GM11168 (cell line): ENCODE data around the gene AGTPBP1.
"Not testable (repeated sequence)": the region's sequence is repeated elsewhere in the genome, so short reads cannot be mapped to it uniquely, and the experiment has no call there.

ENCODE experiments used
- in situ Hi-C: fragments of 300-500 bp; cut with MboI; formaldehyde crosslinking; loops from one replicate; pipeline ENCODE4 v1.12.0; 2022; ENCODE audit warnings: low sequenced_read_pairs; ENCODE audit not compliant: unreplicated experiment

The AGTPBP1 gene

DNA sequence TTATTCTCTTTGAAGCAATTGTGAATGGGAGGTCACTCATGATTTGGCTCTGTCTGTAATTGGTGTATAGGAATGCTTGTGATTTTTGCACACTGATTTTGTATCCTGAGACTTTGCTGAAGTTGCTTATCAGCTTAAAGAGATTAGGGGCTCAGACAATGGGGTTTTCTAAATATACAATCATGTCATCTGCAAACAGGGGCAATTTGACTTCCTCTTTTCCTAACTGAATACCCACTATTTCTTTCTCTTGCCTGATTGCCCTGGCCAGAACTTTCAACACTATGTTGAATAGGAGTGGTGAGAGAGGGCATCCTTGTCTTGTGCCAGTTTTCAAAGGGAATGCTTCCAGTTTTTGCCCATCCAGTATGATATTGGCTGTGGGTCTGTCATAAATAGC lies 22.3 kb downstream of the AGTPBP1 start:
- in situ Hi-C loops: not testable (repeated sequence)

GRCh38 chr9:85717818-85718217 lies 23.9 kb downstream of the AGTPBP1 start:
- in situ Hi-C loops: not testable (repeated sequence)

GRCh38 chr9:85717220-85717619 lies 24.5 kb downstream of the AGTPBP1 start:
- in situ Hi-C loops: no loop called here

DNA sequence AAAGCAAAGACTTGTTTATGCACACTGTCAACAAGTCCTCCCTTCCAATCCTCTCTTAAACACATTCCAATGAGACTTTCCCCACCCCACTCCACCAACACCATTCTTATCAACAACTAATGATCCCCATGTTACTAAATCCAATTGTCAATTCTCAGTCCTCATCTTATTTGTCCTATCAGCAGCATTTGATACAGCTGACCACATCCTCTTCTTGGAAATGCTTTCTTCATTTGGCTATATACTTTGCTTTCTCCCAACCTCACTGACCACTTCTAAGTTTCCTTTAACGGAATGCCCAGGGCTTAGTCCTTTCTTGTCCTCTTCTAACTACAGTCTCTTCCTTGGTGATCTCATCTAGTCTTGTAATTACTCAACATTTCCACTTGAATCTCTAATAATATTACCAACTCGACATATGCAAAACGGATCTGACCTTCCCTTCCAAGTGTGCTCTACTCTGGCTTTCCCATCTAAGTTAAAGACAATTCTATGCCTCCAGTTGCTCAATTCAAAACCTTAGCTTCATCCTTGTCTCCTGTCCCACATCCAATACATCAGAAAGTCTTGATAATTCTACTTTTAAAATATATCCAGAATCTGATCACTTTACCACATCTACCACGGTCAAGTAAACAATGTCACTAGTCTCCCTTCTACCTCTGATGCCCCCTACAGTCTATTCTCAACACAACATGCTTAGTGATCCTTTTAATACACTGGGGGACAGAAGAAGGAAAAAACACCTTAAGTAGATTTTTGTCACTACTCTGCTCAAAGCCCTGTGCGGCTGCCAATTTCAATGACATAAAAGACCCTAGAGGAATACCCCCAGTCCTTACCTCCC lies 25.5 kb downstream of the AGTPBP1 start:
- in situ Hi-C loops: no loop called here

DNA sequence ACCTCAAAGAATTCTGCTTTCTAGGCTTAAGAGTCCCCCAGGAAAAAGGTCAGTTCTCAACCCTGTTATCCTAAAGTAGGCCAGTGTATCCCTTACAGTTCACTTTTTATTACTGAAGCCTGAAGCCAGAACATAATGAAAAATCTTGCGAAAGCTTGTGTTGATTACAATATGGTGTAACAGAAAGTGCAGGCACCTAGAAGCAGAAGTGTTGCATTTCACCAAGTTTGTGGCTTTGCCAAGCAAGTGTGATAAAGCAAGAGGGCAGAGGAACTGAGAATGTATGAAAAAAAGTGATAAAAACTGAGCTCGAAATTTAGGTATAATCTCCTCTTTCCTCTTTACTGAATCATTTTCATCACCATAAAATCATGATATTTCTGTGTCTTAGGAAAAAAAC lies 26.2 kb downstream of the AGTPBP1 start:
- in situ Hi-C loops: no loop called here

DNA sequence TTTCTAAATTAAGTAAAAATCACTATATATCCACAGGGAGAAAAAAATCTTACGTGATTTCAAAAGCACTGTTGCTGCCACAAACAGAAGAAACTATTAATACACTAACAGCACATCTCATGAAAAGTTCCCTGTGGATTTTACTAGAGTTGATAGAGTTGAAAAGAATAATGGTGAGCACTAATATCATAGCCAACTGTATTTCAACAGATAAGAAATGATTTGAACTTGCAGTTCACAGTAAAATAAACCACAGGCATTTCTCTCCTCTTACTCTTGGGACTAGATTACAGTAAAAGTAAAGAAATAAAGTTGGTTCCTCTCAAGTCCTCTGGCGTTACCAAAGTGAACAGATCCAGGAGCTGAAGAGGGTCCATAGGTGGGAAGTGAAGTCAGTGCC lies 27.9 kb downstream of the AGTPBP1 start:
- in situ Hi-C loops: no loop called here

DNA sequence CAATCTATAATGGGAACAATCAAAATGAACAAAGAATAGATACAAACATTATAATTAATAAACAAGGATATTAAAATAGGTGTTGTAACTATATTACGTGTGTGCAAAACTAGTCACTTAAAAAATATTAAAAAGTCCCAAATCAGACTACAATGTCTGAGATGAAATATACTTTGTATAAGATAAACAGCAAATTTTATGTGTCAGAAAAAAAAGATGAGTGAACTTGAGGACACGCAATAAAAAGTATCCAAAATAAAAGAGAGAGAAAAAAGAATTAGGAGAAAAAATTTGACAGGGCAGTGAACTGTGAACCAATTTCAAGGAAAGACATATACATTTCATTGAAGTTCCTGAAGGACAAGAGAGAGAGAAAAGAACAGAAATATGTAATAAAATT lies 37.0 kb downstream of the AGTPBP1 start:
- in situ Hi-C loops: no loop called here

GRCh38 chr9:85703398-85703797 lies 38.4 kb downstream of the AGTPBP1 start:
- in situ Hi-C loops: no loop called here

GRCh38 chr9:85702726-85703289 lies 38.9 kb downstream of the AGTPBP1 start:
- in situ Hi-C loops: no loop called here

GRCh38 chr9:85702191-85702590 lies 39.6 kb downstream of the AGTPBP1 start:
- in situ Hi-C loops: no loop called here

DNA sequence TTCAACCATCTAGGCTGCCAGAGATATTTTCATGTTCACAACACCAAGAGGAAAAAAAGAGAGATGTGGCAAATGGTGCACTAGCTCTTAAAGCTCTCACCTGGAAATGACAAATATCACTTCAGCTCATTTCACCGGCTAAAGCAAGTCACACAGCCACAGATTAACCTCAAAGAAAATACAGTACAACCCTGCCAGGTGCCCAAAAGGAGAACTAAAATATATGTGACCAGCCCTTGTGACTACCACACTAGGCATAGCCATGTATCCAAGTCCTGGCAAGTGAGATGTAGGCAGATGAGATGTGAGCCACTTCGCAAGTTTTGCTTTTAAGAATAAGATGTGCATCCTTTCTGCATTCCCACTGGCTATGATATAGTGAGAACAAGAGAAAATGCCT lies 41.4 kb downstream of the AGTPBP1 start:
- in situ Hi-C loops: no loop called here

GRCh38 chr9:85688361-85688760 lies 53.4 kb downstream of the AGTPBP1 start:
- in situ Hi-C loops: no loop called here

DNA sequence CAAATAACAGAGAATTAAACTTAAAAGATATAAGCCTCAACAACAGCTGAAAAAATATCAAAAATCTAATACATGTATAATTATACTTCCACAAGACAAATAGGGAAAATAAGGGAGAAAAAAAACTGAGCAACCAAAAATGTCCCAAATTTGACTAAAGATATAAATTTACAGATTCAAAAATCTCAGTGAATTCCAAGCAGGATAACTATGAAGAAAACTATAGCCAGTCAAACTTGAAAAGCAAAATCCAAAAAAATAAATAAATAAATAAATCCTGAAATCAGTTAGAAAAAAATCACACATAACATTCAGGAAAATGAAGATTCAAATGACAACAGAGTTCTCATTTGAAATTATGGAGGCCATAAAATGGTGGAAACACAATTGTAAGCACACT lies 56.7 kb downstream of the AGTPBP1 start:
- in situ Hi-C loops: no loop called here

- in situ Hi-C loops: no loop called here
These were observed 65.0 kb downstream of the AGTPBP1 start for GRCh38 chr9:85676790-85677189.

- in situ Hi-C loops: no loop called here
These were observed 74.4 kb downstream of the AGTPBP1 start for GRCh38 chr9:85667374-85667773.

- in situ Hi-C loops: no loop called here
These were observed 75.7 kb downstream of the AGTPBP1 start for GRCh38 chr9:85666086-85666485.

DNA sequence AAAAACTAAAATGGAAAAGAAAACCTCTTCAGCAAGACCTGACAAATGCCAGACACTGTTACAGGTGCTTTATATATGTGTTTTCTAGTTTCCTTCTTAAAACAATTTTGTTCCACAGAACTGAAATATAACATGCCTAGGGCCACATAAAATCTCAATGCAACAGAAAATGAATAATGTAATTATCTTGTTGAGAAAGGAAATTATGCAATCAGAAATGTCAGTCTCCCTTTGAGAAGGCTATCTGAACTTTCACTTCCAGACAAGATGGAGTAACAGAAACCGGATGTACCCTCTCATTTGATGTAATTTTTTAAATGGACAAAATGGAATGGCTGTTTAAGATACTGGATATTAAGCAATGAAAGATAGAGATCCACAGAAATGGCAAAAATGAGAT lies 79.2 kb downstream of the AGTPBP1 start:
- in situ Hi-C loops: no loop called here

DNA sequence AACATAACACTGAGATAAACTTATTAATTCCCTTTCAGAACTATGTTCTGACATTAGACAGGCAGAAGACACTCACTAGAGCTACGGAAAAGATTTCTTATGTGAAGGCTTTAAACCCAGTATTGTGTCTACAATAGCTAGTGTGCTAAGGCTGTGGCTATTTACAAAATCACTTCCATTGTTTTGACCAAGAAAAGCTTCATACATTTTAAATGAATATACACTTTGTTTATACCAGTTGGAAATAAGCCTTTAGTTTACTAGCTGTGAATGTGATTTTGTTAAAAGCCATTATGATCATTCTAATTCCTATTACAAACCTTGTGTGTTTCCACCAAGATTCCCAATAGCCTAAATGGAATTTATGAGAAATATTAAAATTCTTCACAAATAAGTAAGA lies 83.0 kb downstream of the AGTPBP1 start:
- in situ Hi-C loops: no loop called here

- in situ Hi-C loops: no loop called here
These were observed 88.6 kb downstream of the AGTPBP1 start for GRCh38 chr9:85653153-85653552.

DNA sequence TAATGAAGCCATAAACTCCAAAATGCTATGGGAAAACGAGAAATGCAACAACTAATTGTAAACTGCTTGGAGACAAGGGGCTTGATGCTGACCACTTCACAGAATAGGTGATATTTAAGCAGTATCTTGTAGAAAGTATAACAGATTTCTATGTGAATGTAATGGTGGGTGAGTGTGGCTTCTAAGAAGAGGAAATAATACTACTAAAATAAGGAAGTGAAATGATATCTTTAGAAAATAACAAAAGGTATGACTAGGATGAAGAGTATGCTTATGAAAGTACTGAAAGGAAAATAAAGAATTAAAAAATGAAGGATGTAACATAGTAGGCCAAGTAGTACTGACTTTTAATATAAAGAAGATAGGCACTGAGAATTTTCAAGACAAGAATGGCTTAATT lies 94.2 kb downstream of the AGTPBP1 start:
- in situ Hi-C loops: no loop called here

- in situ Hi-C loops: no loop called here
These were observed 95.7 kb downstream of the AGTPBP1 start for GRCh38 chr9:85645909-85646627.
